CD1c-positive myeloid dendritic cell (primary cell): Measurements from ENCODE around the gene GATAD2A.
"Not testable (repeated sequence)": the region's sequence is repeated elsewhere in the genome, so short reads cannot be mapped to it uniquely, and the experiment has no call there.

Source experiments
- DNase-seq: peaks from one replicate; pipeline ENCODE4 v3.0.0-alpha.2; 2016; ENCODE audit errors: extremely low spot score

The GATAD2A gene, protein sequence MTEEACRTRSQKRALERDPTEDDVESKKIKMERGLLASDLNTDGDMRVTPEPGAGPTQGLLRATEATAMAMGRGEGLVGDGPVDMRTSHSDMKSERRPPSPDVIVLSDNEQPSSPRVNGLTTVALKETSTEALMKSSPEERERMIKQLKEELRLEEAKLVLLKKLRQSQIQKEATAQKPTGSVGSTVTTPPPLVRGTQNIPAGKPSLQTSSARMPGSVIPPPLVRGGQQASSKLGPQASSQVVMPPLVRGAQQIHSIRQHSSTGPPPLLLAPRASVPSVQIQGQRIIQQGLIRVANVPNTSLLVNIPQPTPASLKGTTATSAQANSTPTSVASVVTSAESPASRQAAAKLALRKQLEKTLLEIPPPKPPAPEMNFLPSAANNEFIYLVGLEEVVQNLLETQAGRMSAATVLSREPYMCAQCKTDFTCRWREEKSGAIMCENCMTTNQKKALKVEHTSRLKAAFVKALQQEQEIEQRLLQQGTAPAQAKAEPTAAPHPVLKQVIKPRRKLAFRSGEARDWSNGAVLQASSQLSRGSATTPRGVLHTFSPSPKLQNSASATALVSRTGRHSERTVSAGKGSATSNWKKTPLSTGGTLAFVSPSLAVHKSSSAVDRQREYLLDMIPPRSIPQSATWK

DNA sequence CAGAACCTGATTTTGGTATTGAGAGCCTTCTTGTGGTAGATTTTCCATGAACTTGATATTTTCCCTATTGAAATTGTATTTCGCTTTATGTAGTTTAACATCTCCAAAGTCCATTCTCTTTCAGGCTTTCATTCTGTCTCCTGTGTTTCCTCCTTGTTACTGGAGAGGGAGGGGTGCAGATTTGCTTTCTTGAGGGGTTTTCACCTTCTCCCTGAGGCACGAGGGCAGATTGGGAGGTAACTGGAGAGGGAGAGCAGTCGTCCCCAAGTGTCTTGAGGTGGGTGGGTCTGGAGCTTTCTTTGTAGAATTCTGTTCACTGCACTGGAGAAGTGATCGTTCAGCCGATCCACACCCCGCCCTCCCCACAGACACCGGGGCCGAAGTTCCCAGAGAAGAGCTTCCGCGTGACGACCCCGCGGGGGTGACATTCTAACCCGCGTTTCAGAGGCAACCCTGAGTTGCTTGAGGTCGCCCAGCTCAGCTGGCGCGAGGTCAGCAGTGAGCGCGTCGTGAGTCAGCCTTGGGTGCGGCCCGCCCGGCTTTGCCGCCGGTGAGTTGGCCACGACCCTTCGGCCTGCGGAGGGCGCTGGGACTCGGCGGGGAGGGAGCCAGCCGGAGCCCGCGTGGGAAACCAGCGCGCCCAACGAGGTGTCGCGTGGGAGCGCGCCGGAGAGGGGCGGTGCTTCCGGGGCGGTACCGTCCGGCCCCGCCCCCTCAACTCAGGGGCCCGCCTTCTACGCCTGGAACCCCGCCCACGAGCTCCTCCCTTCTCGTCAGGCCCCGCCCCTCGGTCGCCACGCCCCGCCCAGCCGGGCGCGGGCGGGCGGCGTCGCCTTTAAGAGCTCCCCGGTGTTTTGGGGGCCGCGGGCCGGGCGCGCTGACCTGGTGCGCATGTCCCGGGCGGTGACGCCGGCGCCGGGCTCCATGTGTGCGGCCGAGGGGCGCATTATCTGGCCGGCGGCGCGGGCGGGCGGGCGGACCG, at the start of gene GATAD2A:
GATAD2A (plus strand) TSS at position 797 of the 982 bp plus-strand sequence. CDS start 59,671 bp downstream, outside the sequence.
- peak; percentile 98 for DNase-seq

DNA sequence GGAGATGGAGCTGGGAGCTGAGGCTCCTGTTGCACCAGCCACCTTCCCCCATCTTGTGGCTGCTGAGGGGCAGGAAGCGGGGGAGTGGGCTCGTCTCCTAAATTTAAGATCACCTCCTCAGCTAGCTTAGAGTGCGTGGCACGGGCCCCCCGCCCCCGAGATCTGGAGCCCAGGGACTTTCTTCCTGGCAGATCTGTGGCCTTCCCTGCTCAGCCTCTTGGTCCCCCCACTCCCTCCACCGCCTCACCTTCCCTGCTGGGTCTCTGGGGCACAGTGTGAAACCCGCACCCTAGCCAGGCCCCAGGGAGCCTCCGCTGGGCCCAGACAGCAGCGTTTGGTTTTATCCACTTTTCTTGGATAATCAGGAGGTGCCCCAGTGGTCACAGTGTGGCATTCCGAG, 49.0 kb upstream of the GATAD2A start:
- DNase-seq, result no peak

DNA sequence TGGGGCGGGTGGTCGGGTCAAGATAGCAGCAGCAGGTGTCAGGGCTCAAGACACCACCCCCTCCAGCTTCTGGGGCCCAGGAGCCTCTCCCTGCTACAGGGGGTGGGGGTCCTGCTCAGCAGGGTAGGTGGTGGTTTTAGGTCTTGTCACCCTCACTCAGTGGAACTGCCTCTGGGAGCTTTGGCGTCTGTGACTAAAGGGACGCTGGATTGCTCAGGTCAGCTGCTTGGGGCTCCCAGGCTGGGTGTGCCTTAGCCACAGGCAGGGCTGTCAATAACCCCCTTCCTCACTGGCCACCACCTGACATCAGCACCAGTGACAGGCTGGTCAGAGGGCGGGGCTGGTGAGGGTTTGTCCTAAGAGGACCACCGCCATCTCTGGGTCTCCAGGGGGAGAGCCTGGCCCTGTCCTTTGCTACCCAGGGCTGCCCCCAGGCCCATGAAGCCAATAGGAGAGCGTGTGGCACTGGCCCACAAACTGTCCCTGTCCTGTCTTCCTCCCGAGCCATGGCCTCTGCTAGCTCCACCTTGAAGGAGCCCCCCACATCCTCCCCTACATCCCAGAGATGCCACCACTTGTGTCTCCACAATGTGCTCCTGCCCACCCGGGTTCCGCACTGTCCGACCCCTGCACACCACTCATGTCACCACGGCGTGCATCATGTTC, 48.4 kb upstream of the GATAD2A start:
- DNase-seq, result no peak

DNA sequence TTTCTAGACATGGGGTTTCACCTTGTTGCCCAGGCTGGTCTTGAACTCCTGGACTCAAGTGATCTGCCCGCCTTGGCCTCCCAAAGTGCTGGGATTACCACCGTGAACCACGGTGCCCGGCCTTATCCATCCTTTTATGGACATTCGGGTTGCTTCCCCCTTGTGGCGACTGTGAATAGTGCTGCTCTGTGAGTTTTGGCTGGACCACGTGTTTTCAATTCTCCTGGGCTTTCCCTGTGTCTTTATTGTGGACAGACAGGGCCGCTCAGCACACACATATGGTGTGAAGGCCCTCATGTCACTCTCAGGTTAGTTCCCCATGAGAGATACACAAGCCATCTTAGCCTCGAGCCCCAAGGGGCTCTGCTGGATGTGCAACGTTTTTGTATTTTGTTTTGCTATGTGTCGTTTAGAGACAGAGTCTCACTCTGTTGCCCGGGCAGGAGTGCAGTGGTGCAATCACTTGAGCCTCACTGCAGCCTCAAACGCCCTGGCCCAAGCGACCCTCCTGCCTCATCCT, 44.3 kb upstream of the GATAD2A start:
- peak; percentile 81 for DNase-seq

DNA sequence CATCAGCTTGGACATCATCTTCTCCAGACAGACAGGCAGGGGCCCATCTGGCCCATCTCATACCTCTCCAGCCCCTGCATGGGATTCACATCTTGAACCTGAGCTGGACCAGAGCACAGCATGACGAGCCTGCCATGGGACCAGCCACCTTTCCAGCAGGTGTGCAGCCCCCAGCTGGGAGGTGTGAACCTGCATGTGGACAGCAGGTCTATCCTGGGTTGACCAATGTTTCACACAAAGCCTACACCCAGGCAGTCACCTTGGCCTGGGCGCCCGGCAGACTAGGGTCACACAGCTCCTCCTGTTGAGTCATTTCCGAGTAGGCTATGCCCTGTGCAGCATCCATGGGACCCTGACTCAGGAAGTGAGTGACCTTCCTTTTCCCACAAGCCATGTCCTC, 43.4 kb upstream of the GATAD2A start:
- DNase-seq, result no peak

DNA sequence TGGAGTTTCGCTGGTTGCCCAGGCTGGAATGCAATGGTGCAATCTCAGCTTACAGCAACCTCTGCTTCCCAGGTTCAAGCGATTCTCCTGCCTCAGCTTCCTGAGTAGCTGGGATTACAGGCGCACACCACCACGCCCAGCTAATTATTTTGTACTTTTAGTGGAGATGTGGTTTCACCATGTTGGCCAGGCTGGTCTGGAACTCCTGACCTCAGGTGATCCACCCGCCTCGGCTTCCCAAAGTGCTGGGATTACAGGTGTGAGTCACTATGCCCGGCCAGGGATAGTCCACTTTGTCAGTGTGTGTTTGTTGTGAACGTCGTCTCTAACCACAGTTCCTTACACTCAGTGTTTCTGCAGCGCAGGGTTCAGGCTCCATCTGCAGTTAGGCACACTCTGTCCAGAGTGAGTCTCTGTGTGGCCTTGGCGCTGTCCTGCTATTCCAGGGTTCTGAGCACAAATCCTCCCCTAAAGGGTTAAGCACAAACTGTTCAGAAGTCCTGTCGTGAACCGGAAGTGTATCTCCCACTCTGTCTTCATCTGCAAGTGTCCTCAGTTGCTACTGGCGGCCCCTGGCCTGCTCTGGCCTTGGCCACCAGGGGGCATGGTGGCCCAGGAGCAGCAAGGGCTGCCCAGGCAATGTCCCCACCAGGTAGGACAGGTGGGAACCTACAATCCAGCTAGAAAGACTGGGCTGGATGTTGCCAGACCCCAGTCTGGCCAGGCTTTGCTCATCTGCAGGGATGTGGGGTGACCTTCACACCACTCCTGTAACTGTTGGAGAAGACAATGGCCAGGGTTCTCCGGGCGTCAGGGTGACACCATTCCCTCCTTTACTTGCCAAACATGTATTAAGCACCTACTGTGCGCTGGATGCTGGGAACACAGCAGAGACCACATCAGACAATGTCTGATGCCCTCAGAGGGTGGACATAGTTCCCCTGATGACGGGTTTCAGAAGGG, 38.8 kb upstream of the GATAD2A start:
- peak; percentile 80 for DNase-seq

DNA sequence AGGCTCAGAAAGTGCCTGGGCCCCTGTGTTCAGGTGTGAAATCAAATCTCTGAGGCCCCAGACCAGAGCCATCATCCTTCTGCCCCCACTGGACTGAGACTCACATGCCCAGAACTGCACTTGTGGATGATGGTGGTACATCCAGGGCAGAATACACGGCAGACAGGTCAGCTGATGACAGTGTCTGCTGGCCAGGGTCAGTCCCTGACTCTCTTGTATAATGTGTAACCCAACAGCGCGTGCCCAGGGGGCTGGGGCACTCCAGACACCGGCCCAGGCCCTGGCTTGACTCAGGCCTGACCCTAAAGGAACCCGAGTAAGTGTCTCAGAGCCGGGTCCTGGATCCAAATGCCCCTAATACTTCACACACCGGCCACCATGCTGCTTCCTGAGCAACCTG, 37.4 kb upstream of the GATAD2A start:
- no peak for DNase-seq

DNA sequence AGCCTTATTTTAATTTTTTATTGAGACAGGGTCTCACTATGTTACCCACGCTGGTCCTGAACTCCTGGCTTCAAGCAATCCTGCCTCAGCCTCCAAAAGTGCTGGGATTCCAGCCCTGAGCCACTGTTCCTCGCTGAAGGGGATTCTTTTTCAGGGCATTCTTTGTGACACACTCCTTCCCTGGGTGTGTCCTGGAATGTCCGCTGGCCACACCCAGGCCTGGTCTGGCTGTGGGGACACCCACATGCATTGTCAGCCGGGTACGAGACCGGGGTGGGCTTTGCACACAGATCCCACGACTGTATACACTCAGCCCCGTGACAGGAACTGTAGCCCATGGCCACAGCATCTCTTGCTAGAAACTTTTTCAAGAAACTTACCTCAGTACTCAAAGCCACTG, 34.4 kb upstream of the GATAD2A start:
- DNase-seq, result no peak

DNA sequence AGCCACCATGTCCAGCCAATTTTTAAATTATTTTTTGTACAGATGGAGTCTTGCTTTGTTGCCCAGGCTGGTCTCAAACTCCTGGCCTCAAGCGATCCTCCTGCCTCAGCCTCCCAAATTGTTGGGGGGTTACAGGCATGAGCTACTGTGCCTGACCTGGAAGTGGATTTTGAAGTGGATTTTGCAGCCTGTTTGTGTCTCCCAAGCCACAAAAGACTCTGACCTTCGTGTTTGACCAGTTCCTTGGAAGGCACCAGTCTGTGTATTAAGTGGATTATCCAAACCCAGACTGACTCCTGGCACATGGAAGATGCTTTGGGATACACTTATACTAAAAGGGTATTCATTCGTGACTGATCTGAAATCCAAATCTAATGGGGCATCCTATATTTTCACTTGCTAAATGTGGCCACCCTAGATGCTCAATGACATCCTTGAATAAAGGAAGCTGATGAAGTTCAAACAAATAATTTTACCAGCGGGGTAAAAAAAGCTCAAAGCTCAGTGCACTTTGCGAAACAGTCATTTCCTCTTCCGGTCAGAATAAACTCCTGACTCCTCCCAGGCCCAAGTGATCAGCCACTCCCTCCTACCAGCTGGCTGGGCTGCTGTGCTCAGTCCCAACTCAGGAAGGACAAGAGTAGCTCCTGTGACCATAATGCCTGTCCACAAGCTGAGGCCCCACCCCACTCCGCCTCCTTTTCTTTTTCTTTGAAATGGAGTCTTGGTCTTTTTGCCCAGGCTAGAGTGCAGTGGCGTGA, 32.6 kb upstream of the GATAD2A start:
- DNase-seq, result peak; percentile 86

DNA sequence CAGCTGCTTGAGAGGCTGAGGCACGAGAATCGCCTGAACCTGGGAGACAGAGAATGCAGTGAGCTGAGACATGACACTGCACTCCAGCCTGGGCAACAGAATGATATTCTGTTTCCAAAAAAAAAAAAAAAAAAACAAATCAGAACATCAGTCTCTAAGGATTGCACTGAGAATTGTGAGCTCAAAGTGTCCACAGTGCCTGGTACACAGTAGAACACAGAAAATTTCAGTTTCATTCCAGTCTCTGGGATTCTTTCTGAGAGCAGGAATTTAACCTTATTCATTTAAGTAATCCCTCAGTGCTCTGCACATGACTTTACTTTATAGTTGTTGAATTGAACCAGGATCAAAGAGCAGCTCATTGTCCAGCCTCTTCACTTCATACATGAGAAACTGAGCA, 25.9 kb upstream of the GATAD2A start:
- no peak for DNase-seq

DNA sequence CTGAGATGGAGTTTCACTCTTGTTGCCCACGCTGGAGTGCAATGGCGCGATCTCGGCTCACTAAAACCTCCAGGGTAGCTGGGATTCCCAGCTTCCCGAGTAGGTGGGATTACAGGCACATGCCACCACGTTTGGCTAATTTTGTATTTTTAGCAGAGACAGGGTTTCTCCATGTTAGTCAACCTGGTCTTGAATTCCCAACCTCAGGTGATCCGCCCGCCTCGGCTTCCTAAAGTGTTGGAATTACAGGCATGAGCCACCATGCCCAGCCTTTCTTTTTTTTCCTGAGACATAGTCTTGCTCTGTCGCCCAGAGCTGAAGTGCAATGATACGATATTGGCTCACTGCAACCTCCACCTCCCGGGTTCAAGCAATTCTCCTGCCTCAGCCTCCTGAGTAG, 25.2 kb upstream of the GATAD2A start:
- DNase-seq, result not testable (repeated sequence)

DNA sequence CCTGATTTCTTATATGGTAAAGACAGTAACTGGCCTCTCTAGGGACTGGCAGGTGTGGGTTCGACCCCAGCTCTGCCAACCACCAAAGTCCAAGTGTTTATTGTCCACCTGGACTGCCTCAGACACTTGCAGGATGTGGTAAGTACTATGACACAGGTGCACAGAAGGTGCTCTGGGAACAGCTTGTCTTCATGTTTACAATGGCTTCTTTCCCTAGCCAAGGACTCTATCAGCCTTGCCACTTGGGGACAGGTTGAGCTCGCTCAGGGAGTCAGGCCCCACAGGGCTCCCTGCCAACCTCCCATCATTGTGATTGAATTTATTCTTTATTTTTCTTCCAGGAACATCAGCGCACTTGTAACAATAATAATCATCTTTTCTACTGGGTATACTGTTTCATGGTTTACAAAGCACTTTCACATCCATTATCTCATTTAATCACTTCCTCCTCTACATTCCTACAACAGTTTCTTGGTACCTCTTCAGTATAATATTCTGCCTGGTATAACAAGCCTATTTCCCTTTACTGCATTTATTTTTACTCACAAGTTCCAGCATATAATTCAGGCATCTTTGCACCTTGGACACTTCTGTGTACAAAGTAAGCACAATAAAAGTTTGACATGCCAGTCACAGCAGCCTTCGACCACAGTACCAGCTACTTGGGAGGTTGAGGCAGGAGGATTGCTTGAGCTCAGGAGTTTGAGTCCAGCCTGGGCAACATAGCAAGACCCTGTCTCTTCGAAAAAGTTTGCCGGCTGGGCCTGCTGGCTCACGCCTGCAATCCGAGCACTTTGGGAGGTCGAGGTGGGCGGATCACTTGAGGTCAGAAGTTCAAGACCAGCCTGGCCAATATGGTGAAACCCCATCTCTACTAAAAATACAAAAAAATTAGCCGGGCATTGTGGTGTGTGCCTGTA, 24.2 kb upstream of the GATAD2A start:
- DNase-seq, result peak; percentile 32

DNA sequence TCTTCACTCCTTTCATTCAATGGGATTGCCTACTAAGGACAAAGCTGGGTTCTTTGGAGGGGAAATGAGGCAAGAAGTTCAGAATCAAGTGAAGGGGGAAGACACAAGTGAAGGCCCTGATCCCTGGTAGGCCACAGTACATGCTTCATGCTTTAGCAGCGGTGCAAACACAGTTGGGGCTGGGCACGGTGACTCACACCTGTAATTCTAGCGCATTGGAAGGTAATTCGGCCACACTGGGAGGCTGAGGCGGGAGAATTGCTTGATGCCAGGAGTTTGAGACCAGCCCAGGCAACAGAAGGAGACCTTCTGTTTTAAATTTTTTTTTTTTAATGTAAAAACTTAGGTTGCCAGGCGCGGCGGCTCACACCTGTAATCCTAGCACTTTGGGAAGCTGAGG, 23.4 kb upstream of the GATAD2A start:
- DNase-seq, result no peak

DNA sequence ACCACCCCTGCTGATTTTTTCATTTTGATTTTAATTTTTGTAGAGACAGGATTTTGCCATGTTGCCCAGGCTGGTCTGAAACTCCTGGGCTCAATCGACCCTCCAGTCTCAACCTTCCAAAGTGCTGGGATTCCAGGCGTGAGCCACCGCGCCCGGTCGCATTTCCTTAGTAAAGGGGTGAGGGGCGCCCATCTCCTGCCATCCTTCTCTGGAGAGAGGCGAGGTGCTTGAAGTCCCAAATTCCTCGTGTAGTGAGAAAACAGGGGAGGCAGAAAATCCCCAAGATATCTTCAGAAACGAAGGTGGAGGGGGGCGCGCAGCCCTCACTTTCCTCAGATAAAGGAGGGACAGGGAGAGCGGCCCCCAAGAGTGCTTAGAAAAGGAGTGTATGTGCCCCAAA, 21.0 kb upstream of the GATAD2A start:
- DNase-seq, result no peak

DNA sequence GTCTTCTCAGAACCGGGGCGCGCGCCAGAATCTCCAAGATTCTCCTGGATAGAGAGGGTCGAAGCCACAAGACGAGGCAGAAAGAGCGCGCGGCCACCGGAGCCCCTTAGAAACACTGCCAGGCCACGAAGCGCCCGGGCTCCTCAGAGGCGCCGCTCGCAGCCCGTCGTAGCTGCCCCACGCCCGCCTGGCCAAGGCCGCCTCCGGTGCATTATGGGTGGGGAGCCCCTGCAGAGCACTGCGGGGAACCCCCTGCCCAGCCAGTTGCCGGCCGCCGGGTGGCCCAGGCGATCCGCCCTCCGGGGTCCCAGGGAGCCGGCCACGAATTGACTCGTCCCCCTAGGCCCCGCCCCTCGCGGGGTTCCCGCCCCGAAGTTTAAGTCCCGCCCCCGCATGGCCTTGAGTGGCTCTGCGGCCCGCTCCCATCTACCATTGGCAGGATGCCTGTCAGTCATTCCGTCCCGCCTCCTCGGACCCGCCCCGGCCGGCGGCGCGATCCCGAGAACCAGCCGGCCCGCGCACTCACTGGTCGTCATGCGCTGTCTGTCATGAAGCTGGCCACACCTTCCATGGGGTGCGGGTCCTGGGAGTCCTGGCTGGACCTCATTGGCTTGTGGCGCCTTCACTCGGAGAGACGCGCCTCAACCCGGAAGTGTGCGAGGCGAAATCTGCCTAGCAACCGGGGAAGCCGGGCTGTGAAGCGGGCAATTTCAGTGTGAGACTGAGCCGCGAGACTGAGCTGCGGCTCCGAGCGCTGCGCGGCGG, 20.2 kb upstream of the GATAD2A start:
- DNase-seq, result peak; percentile 100

DNA sequence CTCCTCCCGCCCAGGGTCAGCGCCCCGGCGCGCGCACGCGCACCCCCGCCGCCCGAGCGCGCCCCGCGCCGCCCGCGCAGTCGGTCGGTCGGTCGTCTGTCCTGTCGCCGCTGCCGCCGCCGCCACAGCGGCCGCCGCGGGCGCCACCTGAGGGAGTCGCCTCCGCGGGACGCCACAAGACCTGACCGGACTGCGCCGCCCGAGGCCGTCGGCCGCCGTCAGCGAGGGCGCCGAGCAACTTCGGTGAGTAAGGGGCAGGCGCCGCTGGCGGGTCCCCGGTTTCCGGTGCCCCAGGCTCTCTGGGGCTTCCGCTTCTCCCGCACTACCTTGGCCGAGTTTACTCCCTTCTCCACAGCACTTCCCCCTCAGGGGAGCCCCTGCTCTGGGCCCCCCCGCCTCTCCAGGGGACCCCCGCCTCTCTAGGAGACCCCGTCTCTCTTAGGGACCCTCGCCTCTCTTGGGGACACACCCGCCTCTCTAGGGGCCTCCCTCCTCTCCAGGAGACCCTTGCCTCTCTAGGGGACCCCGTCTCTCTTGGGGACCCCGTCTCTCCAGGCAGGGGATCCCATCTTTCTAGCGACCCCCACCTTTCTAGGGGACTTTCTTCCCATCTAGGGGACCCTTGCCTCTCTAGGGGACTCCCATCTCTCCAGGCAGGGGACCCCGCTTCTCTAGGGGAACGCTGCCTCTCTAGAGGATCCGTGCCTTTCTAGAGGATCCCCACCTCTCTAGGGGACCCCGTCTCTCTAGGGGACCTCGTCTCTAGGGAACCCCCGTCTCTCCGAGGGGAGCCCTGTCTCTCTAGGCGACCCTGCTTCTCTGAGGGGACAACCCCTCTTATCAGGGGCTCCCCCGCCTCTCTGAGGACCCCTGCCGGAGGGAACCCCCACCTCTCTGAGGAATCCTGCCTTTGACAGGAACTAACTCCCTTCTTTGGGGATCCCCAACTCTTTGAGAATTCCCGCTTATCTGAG, 19.3 kb upstream of the GATAD2A start:
- DNase-seq, result no peak
